K562 (cell line): ENCODE data around the gene SLC10A3. TPM values are rescaled to one million over a fixed set of nuclear protein-coding genes. Genes with fewer than 3 reads are reported as not detected.

Experiments used
- ATAC-seq: fragments of 200-7000 bp; cut with Tn5 transposase; 3 replicates; pipeline ENCODE4 v1.9.1; 2020; ENCODE audit warnings: moderate library complexity
- BruUV-seq: library from RNA; stranded (reverse); fragments of 400-500 nt; replicated peaks from 2 replicates; lab custom pipeline; 2021; lab: Mats Ljungman, UMichigan
- CTCF ChIA-PET: fragments of 300-600 bp; formaldehyde crosslinking; extraction: SDS; loops from one replicate; lab custom pipeline; 2021; ENCODE audit warnings: low intra/inter-chr PET ratio; lab: Yijun Ruan, JAX
- POLR2A ChIA-PET: fragments of 300-600, 350-650 bp; sonication (Branson Sonifier 250); formaldehyde crosslinking; extraction: SDS; loops from one replicate; lab custom pipeline; 2021; ENCODE audit warnings: antibody characterized with exemption, inconsistent platforms; lab: Yijun Ruan, JAX
- DNase-seq, 4 experiments: peaks; one replicate each; pipeline versions ENCODE4 v3.0.0 to v3.0.0-alpha.2; 2011 to 2018; ENCODE audit warnings: low spot score in 3 of 4, mixed read lengths in 3 of 4; ENCODE audit errors: extremely low read depth in 1 of 4
- FAIRE-seq: peaks from 2 replicates; lab custom pipeline; 2011; peaks lifted over from hg19 to GRCh38; lab: Jason Lieb, UNC
- H2AFZ ChIP-seq: 2 replicates; pipeline ENCODE4 v1.6.0; 2011; ENCODE audit warnings: low read depth, low read length, control low read depth, inconsistent platforms
- H3K27ac ChIP-seq: fragments of 200-600 bp; 3 replicates; pipeline ENCODE4 v1.8.0; 2011; ENCODE audit warnings: low read depth, mild to moderate bottlenecking, control low read depth, inconsistent platforms, low read length, moderate library complexity, mixed read lengths; ENCODE audit errors: extremely low read depth
- H3K27me3 ChIP-seq, 2 experiments: fragments of 300-600 bp in 1 of 2; 2 replicates in 1 of 2; 3 replicates in 1 of 2; pipeline versions ENCODE4 v1.6.0 to v1.8.0; 2011; ENCODE audit warnings: inconsistent platforms in 2 of 2, low read length in 2 of 2, mild to moderate bottlenecking in 1 of 2, mixed read lengths in 1 of 2, moderate library complexity in 1 of 2; ENCODE audit not compliant: control insufficient read depth in 2 of 2, insufficient read depth in 2 of 2
- H3K36me3 ChIP-seq: fragments of 300-600 bp; 3 replicates; pipeline ENCODE4 v1.8.0; 2011; ENCODE audit warnings: mild to moderate bottlenecking, low read length, inconsistent platforms; ENCODE audit not compliant: control insufficient read depth, insufficient read depth
- H3K4me1 ChIP-seq, 2 experiments: fragments of 200-600 bp in 1 of 2; replicated peaks in 1 of 2; 2 replicates in 1 of 2; 3 replicates in 1 of 2; pipeline versions ENCODE4 v1.5.1 to v1.8.0; 2011; ENCODE audit warnings: inconsistent platforms in 2 of 2, low read length in 2 of 2, mild to moderate bottlenecking in 1 of 2, mixed read lengths in 1 of 2, moderate library complexity in 1 of 2; ENCODE audit not compliant: control insufficient read depth in 2 of 2, insufficient read depth in 2 of 2
- H3K4me2 ChIP-seq: 2 replicates; pipeline ENCODE4 v1.6.1; 2011; ENCODE audit warnings: low read length, control low read depth, inconsistent platforms, mixed read lengths; ENCODE audit not compliant: insufficient read depth
- H3K4me3 ChIP-seq: fragments of 200-600 bp; sonication (generic), shearing (Covaris generic); 2 replicates; pipeline ENCODE4 v1.5.1; 2016; ENCODE audit warnings: control low read depth, inconsistent platforms
- H3K79me2 ChIP-seq: fragments of 200-600 bp; 3 replicates; pipeline ENCODE4 v1.8.0; 2011; ENCODE audit warnings: low read length, inconsistent platforms; ENCODE audit not compliant: control insufficient read depth, insufficient read depth
- H3K9ac ChIP-seq, 2 experiments: 2 replicates each; pipeline versions ENCODE4 v1.6.0 to v1.6.1; 2011; ENCODE audit warnings: low read depth in 2 of 2, low read length in 2 of 2, control low read depth in 1 of 2, inconsistent platforms in 1 of 2, mild to moderate bottlenecking in 1 of 2, mixed read lengths in 1 of 2; ENCODE audit not compliant: insufficient read depth in 1 of 2
- H3K9me1 ChIP-seq: one replicate; pipeline ENCODE4 v1.6.0; 2011; ENCODE audit warnings: inconsistent platforms, mild to moderate bottlenecking, low read length, moderate library complexity; ENCODE audit not compliant: control insufficient read depth, insufficient read depth
- H3K9me3 ChIP-seq: replicated peaks from 2 replicates; pipeline ENCODE4 v1.5.1; 2011; ENCODE audit warnings: low read depth, low read length, inconsistent platforms; ENCODE audit not compliant: control insufficient read depth, insufficient read depth
- H4K20me1 ChIP-seq: replicated peaks from 2 replicates; pipeline ENCODE4 v1.6.1; 2011; ENCODE audit warnings: low read length, inconsistent platforms, mixed read lengths; ENCODE audit not compliant: control insufficient read depth, insufficient read depth
- MAZ ChIP-seq, 2 experiments: fragments of 450-650 bp in 1 of 2; sonication (generic) in 1 of 2; formaldehyde crosslinking; IDR thresholded peaks in 1 of 2; conservative IDR thresholded peaks in 1 of 2; 2 replicates each; pipeline versions ENCODE4 v1.4.0 to v1.5.0; 2020; ENCODE audit warnings: mild to moderate bottlenecking in 1 of 2, missing genetic modification reagents in 1 of 2
- MCM7 ChIP-seq, 2 experiments: fragments of 450-650 bp; IDR thresholded peaks; 2 replicates each; pipeline ENCODE4 v1.6.1; 2016 to 2018
- PTRF ChIP-seq: fragments of 450-650 bp; IDR thresholded peaks from 2 replicates; pipeline ENCODE4 v1.6.1; 2016; ENCODE audit warnings: mild to moderate bottlenecking, missing genetic modification characterization, missing compliant biosample characterization
- PYGO2 ChIP-seq: fragments of 450-650 bp; IDR thresholded peaks from 2 replicates; pipeline ENCODE4 v1.6.1; 2016; ENCODE audit warnings: mild to moderate bottlenecking, missing genetic modification characterization, moderate library complexity, missing compliant biosample characterization
- ZBTB7A ChIP-seq: IDR thresholded peaks from 2 replicates; pipeline ENCODE4 v1.6.1; 2011; ENCODE audit warnings: low read depth, mild to moderate bottlenecking, low read length, moderate library complexity, borderline replicate concordance; ENCODE audit not compliant: control insufficient read depth
- ZNF561 ChIP-seq: fragments of 450-650 bp; formaldehyde crosslinking; conservative IDR thresholded peaks from 2 replicates; pipeline ENCODE4 v1.4.0; 2020; ENCODE audit warnings: mild to moderate bottlenecking, moderate library complexity
- WGBS: fragments of 100-300 bp; shearing (Covaris generic); methylation state at CpG from one replicate; pipeline ENCODE4 v1.1.6; 2016; ENCODE audit warnings: low coverage, mixed read lengths; ENCODE audit not compliant: insufficient coverage; ENCODE audit errors: missing lambda C conversion rate; 5-methylcytosine and 5-hydroxymethylcytosine counted together
- in situ Hi-C: fragments of 300-500 bp; cut with MboI; formaldehyde crosslinking; loops from 4 replicates; pipeline ENCODE4 v1.15.0; 2018; ENCODE audit warnings: inconsistent platforms, mixed read lengths
- intact Hi-C: fragments of 100-400 bp; cut with micrococcal nuclease; formaldehyde crosslinking; loops from 2 replicates; pipeline ENCODE4 v1.14.2; 2022
- polyA plus RNA-seq, 8 experiments: library from polyadenylated mRNA; depleted of rRNA in 4 of 8; stranded (reverse) in 5 of 8; unstranded in 3 of 8; fragments of >200 nt; fragmentation: Nextera tagmentation in 2 of 8; fragmentation: Illumina TruSeq in 1 of 8; extraction: Ambion mirVana in 2 of 8; extraction: Trizol in 1 of 8; gene quantifications; 2 replicates each; pipeline versions ENCODE4 v1.2.1 to v1.2.3, GENCODE V29; 2011 to 2014; ENCODE audit warnings: inconsistent platforms in 1 of 8, missing spikeins in 1 of 8
- total RNA-seq, 7 experiments: library from RNA; depleted of rRNA in 6 of 7; stranded (reverse); fragments of >200 nt in 6 of 7; fragmentation: Illumina TruSeq in 2 of 7; extraction: Trizol in 2 of 7; gene quantifications; 2 replicates each; pipeline versions ENCODE4 v1.2.1 to v1.2.3, GENCODE V29; 2011 to 2021; ENCODE audit warnings: low replicate concordance in 1 of 7
- TF ChIP-seq, protein P1 (sequence below): sonication (generic); formaldehyde crosslinking; IDR thresholded peaks from 2 replicates; pipeline ENCODE4 v1.8.0; 2023; ENCODE audit warnings: mild to moderate bottlenecking, missing genetic modification reagents

SLC10A3 gene
- total and polyA plus RNA-seq, 9 of the 15 experiments (the other 6 are each of a cell fraction or from before 2014, with no cell fraction given): 5.2 to 30.6 (median 16.7) TPM

DNA sequence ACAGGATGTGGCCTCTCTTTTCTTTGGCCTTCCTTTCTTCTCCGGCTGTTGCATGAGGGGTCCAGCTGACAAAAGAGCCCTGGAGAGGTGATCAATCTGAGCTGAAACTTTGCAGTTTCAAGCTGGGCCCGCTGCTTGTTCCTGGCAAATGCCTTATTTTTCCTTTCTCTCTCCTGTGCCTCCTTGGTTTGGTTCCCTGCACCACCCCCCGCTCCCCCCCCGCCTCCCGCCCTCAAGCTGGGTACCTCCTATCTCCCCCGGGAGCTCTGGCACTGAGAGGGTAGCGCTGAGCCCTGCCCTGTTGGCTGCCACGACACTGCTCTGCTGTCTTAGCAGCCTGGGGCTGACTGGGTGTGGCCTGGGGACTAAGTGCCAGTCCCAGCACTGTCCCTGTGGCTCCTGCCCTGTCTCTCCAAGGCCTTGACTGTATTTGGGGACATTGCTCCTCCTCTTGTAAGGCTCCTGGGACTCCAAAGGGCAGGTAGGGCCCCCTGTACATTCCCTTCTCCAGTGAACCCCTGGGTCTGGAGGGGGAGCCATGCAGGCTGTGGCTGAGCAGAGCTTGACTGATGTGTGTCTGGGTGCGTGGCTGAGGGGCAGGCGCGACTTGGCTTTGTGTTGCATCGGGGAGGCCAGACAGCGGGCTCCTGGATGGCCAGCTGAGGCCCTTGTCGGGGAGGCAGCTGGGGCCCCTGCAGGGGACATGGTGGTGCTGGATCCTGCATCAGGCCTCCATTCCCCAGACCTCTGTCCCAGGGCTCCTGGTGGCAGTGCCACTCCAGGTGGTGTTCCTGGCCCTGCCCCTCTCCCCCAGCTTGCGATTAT, 31.3 kb downstream of the SLC10A3 start:
- Histone ChIP-seq H3K79me2 (peaks cover 30% of the 10 kb centered on the region), H4K20me1 (peaks cover 3% of the 10 kb centered on the region; the same call in 1 of the 2 replicates), H3K9ac (peak overlapping the region; percentile 66 to 92), H3K4me1 (peaks cover 7 to 50% of the 10 kb centered on the region in 2 experiments; a peak in 3 of 5 replicates), H3K4me2 (peak overlapping the region; percentile 81), H3K27ac (peak overlapping the region; percentile 74; the same call in 2 of the 3 replicates), H3K9me3 (no peaks in the 10 kb centered on the region), H3K4me3 (peak overlapping the region; percentile 59), H3K27me3 (no peaks in the 10 kb centered on the region), H3K36me3 (peaks cover 35% of the 10 kb centered on the region; the same call in 2 of the 3 replicates), H3K9me1 (no peaks in the 10 kb centered on the region), H2AFZ (no peak overlapping the region)
- TF ChIP-seq ZNF561 (CRISPR knock-in tag): no peak
- TF ChIP-seq PTRF (tag): no peak
- TF ChIP-seq PYGO2 (tag): no peak
- no peak for TF ChIP-seq MCM7 (IDR thresholded peaks at IDR 0.05)
- no peak for TF ChIP-seq ZBTB7A
- TF ChIP-seq MAZ (CRISPR knock-in tag; conservative IDR thresholded peaks at IDR 0.05 in 1 of 2, IDR thresholded peaks at IDR 0.05 in 1 of 2): 0 out of 4 replicates have a peak, but pooled peaks of 1 of the 2 experiments have one; percentile 3
- TF ChIP-seq, protein P1, sequence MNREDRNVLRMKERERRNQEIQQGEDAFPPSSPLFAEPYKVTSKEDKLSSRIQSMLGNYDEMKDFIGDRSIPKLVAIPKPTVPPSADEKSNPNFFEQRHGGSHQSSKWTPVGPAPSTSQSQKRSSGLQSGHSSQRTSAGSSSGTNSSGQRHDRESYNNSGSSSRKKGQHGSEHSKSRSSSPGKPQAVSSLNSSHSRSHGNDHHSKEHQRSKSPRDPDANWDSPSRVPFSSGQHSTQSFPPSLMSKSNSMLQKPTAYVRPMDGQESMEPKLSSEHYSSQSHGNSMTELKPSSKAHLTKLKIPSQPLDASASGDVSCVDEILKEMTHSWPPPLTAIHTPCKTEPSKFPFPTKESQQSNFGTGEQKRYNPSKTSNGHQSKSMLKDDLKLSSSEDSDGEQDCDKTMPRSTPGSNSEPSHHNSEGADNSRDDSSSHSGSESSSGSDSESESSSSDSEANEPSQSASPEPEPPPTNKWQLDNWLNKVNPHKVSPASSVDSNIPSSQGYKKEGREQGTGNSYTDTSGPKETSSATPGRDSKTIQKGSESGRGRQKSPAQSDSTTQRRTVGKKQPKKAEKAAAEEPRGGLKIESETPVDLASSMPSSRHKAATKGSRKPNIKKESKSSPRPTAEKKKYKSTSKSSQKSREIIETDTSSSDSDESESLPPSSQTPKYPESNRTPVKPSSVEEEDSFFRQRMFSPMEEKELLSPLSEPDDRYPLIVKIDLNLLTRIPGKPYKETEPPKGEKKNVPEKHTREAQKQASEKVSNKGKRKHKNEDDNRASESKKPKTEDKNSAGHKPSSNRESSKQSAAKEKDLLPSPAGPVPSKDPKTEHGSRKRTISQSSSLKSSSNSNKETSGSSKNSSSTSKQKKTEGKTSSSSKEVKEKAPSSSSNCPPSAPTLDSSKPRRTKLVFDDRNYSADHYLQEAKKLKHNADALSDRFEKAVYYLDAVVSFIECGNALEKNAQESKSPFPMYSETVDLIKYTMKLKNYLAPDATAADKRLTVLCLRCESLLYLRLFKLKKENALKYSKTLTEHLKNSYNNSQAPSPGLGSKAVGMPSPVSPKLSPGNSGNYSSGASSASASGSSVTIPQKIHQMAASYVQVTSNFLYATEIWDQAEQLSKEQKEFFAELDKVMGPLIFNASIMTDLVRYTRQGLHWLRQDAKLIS (CRISPR knock-in tag): no peak
- BruUV-seq: no TSS peak
- CTCF ChIA-PET: no interaction called here
- POLR2A ChIA-PET: interaction anchor here (0.5 to 2.9 kb wide), 13 partner anchors 14 to 1529 kb away, joined by 3 to 11 read pairs (median 5); partner anchors contain the start of genes ATP6AP1, LAGE3 and UBL4A
- in situ Hi-C loops: no loop called here
- no peak for DNase-seq
- intact Hi-C loops: no loop called here
- peak; percentile 62 for ATAC-seq
- no peak for FAIRE-seq
- WGBS: 8% methylated on average over 4 of the region's 15 CpGs
